Ascending aorta (tissue), 2 donors: Measurements from ENCODE around the gene DIP2C. TPM values are rescaled to one million over a fixed set of nuclear protein-coding genes. Genes with fewer than 3 reads are reported as not detected.

ENCODE experiments used
- DNase-seq, 2 donors: peaks; one replicate each; pipeline ENCODE4 v3.0.0-alpha.2; 2019; ENCODE audit warnings: low spot score in 2 of 2
- H3K27ac ChIP-seq, 2 donors: fragments of 200-600 bp; sonication (generic); one replicate each; pipeline ENCODE4 v1.5.1; 2016 to 2017; ENCODE audit warnings: mild to moderate bottlenecking in 1 of 2
- H3K27me3 ChIP-seq: fragments of 200-600 bp; sonication (generic); one replicate; pipeline ENCODE4 v1.5.1; 2017
- H3K36me3 ChIP-seq, 2 donors: fragments of 200-600 bp; sonication (generic); one replicate each; pipeline ENCODE4 v1.5.1; 2016
- H3K4me1 ChIP-seq, 2 donors: fragments of 200-600 bp; sonication (generic); one replicate each; pipeline ENCODE4 v1.5.1; 2016 to 2017; ENCODE audit warnings: mild to moderate bottlenecking in 1 of 2
- H3K4me3 ChIP-seq, 2 donors: fragments of 200-600 bp; sonication (generic); one replicate each; pipeline ENCODE4 v1.5.1; 2016 to 2017; ENCODE audit warnings: mild to moderate bottlenecking in 1 of 2
- H3K9me3 ChIP-seq, 2 donors: fragments of 200-600 bp; sonication (generic); one replicate each; pipeline ENCODE4 v1.5.1; 2016
- CTCF ChIP-seq, 3 experiments: fragments of 200-600 bp in 2 of 3; fragments of 450-650 bp in 1 of 3; sonication (generic) in 2 of 3; IDR thresholded peaks; one replicate each; pipeline ENCODE4 v1.5.1; 2016 to 2019; ENCODE audit warnings: antibody characterized with exemption in 3 of 3, mild to moderate bottlenecking in 1 of 3, moderate library complexity in 1 of 3
- intact Hi-C: fragments of 100-400 bp; cut with DNase I; formaldehyde crosslinking; loops from one replicate; pipeline ENCODE4 v1.15.1; 2023
- total RNA-seq: library from RNA; depleted of rRNA; stranded (reverse); fragments of >200 nt; gene quantifications from one replicate; pipeline ENCODE4 v1.1.0, GENCODE V29; 2016

DIP2C gene
- total RNA-seq, 1 donor from 2014 or later, result 14.7 TPM

- H3K36me3 ChIP-seq, result no peaks in the 10 kb centered on the region
- H3K27me3 ChIP-seq, result no peaks in the 10 kb centered on the region
- no peak for DNase-seq
- TF ChIP-seq CTCF (IDR thresholded peaks at IDR 0.05), result no peak
- H3K9me3 ChIP-seq, result peaks cover 2 to 9% of the 10 kb centered on the region in 2 donors
- no peaks in the 10 kb centered on the region for H3K4me1 ChIP-seq
- H3K4me3 ChIP-seq, result no peak overlapping the region
- H3K27ac ChIP-seq, result no peak overlapping the region
- intact Hi-C loops, result no loop called here
Observed at GRCh38 chr10:558891-559766, 130.3 kb downstream of the DIP2C start.

- Histone ChIP-seq H3K27ac (no peak overlapping the region), H3K4me3 (no peak overlapping the region), H3K9me3 (peaks cover 0 to 1% of the 10 kb centered on the region in 2 donors), H3K27me3 (no peaks in the 10 kb centered on the region), H3K36me3 (no peaks in the 10 kb centered on the region), H3K4me1 (no peaks in the 10 kb centered on the region)
- TF ChIP-seq CTCF (IDR thresholded peaks at IDR 0.05), result no peak
- intact Hi-C loops, result no loop called here
- no peak for DNase-seq
Observed at GRCh38 chr10:558364-558763, 131.1 kb downstream of the DIP2C start.

- Histone ChIP-seq H3K4me3 (no peak overlapping the region), H3K4me1 (no peaks in the 10 kb centered on the region), H3K36me3 (no peaks in the 10 kb centered on the region), H3K27me3 (no peaks in the 10 kb centered on the region), H3K27ac (no peak overlapping the region), H3K9me3 (no peaks in the 10 kb centered on the region)
- no peak for DNase-seq
- intact Hi-C loops, result no loop called here
- no peak for TF ChIP-seq CTCF (IDR thresholded peaks at IDR 0.05)
Observed at GRCh38 chr10:557792-558328, 131.6 kb downstream of the DIP2C start.

GRCh38 chr10:556971-557637 is 132.4 kb downstream of the DIP2C start:
- Histone ChIP-seq H3K9me3 (no peaks in the 10 kb centered on the region), H3K27me3 (no peaks in the 10 kb centered on the region), H3K27ac (no peak overlapping the region), H3K36me3 (no peaks in the 10 kb centered on the region), H3K4me1 (no peaks in the 10 kb centered on the region), H3K4me3 (no peak overlapping the region)
- intact Hi-C loops, result no loop called here
- no peak for DNase-seq
- no peak for TF ChIP-seq CTCF (IDR thresholded peaks at IDR 0.05)

GRCh38 chr10:555682-556350 is 133.7 kb downstream of the DIP2C start:
- TF ChIP-seq CTCF (IDR thresholded peaks at IDR 0.05), result no peak
- no peak for DNase-seq
- no peaks in the 10 kb centered on the region for H3K36me3 ChIP-seq
- intact Hi-C loops, result no loop called here
- H3K27me3 ChIP-seq, result no peaks in the 10 kb centered on the region
- H3K4me3 ChIP-seq, result no peak overlapping the region
- no peaks in the 10 kb centered on the region for H3K9me3 ChIP-seq
- no peak overlapping the region for H3K27ac ChIP-seq
- peaks cover 0 to 3% of the 10 kb centered on the region in 2 donors for H3K4me1 ChIP-seq
